HG03135 (cell line): Measurements from ENCODE around the gene MID2.
A peak's percentile ranks its signal among the peaks of the same experiment; 100 is the strongest.
"Not testable (repeated sequence)": the region's sequence is repeated elsewhere in the genome, so short reads cannot be mapped to it uniquely, and the experiment has no call there.

Experiments used
- ATAC-seq: cut with Tn5 transposase; IDR thresholded peaks from one replicate; pipeline ENCODE4 v1.9.1; 2021; ENCODE audit warnings: mild to moderate bottlenecking, moderate library complexity; ENCODE audit not compliant: unreplicated experiment

The MID2 gene

GRCh38 chrX:107825698-107826237 is at the start of gene MID2:
Gene MID2 (plus strand): TSS chrX:107825866. CDS start chrX:107826427, 561 bp downstream.
- ATAC-seq = peak; percentile 45

GRCh38 chrX:107776649-107777535 is 48.8 kb upstream of the MID2 start:
- ATAC-seq = peak; percentile 84

GRCh38 chrX:107777536-107777832 is 48.2 kb upstream of the MID2 start, which contains the start of gene NCBP2L:
Gene NCBP2L (plus strand): TSS chrX:107777733. CDS start chrX:107794221, 16,488 bp downstream.
- ATAC-seq = no peak

- no peak for ATAC-seq
Measured at GRCh38 chrX:107780525-107780924, 45.1 kb upstream of the MID2 start.

GRCh38 chrX:107787827-107788226 is 37.8 kb upstream of the MID2 start:
- no peak for ATAC-seq

- no peak for ATAC-seq
Measured at GRCh38 chrX:107804427-107804826, 21.2 kb upstream of the MID2 start.

GRCh38 chrX:107805179-107805578 is 20.5 kb upstream of the MID2 start:
- ATAC-seq = no peak

- not testable (repeated sequence) for ATAC-seq
Measured at GRCh38 chrX:107810053-107810452, 15.6 kb upstream of the MID2 start.

GRCh38 chrX:107818900-107819521 is 6.7 kb upstream of the MID2 start:
- no peak for ATAC-seq

GRCh38 chrX:107823042-107823441 is 2.6 kb upstream of the MID2 start:
- no peak for ATAC-seq

- ATAC-seq = no peak
Measured at GRCh38 chrX:107823456-107823855, 2.2 kb upstream of the MID2 start.

- peak; percentile 60 for ATAC-seq
Measured at GRCh38 chrX:107826238-107827029, 768 bp downstream of the MID2 start.

- no peak for ATAC-seq
Measured at GRCh38 chrX:107827030-107827831, 1.6 kb downstream of the MID2 start.

- no peak for ATAC-seq
Measured at GRCh38 chrX:107827852-107828251, 2.2 kb downstream of the MID2 start.

- ATAC-seq = no peak
Measured at GRCh38 chrX:107829878-107830277, 4.2 kb downstream of the MID2 start.

GRCh38 chrX:107831071-107831730 is 5.5 kb downstream of the MID2 start:
- no peak for ATAC-seq

- no peak for ATAC-seq
Measured at GRCh38 chrX:107834275-107835201, 8.9 kb downstream of the MID2 start.

GRCh38 chrX:107836958-107837357 is 11.3 kb downstream of the MID2 start:
- ATAC-seq = no peak

GRCh38 chrX:107840971-107841370 is 15.3 kb downstream of the MID2 start:
- ATAC-seq = no peak
